ENCODE results near the gene PLS1. TPM values are rescaled to one million over a fixed set of nuclear protein-coding genes. Genes with fewer than 3 reads are reported as not detected.
A peak's percentile ranks its signal among the peaks of the same experiment; 100 is the strongest.

The PLS1 gene
- total RNA-seq, 1 experiment from 2014 or later, result 27.2 TPM

DNA sequence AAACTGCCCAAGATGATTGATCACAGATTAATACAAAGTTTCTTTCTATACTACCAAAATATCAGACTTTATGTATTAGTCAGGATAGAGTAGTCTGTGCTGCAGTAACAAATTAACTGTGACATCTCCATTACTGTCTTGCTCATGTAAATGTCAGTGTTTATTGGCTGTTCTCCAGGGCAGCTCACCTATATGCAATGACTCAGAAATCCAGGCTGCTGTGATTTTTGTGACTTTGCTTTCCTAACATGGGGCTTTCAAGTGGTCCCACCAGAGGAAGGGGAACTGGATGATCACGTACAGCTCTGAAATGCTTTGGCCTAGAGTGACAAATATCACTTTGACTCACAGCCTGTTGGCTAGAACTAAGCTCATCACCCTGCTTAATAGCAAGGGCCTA lies 12.9 kb downstream of the PLS1 start:
- Histone ChIP-seq H3K36me3 (no peaks in the 10 kb centered on the region), H3K9me3 (replicated peaks) (no peaks in the 10 kb centered on the region), H3K27ac (no peak overlapping the region), H3K4me3 (no peak overlapping the region), H3K4me1 (no peaks in the 10 kb centered on the region), H3K27me3 (no peaks in the 10 kb centered on the region)
- DNase-seq, result no peak

GRCh38 chr3:142611206-142611605 lies 15.0 kb downstream of the PLS1 start:
- DNase-seq, result no peak
- H3K9me3 ChIP-seq (replicated peaks), result no peaks in the 10 kb centered on the region
- H3K36me3 ChIP-seq, result no peaks in the 10 kb centered on the region
- H3K27me3 ChIP-seq, result no peaks in the 10 kb centered on the region
- H3K27ac ChIP-seq, result no peak overlapping the region
- H3K4me3 ChIP-seq, result no peak overlapping the region
- no peaks in the 10 kb centered on the region for H3K4me1 ChIP-seq

DNA sequence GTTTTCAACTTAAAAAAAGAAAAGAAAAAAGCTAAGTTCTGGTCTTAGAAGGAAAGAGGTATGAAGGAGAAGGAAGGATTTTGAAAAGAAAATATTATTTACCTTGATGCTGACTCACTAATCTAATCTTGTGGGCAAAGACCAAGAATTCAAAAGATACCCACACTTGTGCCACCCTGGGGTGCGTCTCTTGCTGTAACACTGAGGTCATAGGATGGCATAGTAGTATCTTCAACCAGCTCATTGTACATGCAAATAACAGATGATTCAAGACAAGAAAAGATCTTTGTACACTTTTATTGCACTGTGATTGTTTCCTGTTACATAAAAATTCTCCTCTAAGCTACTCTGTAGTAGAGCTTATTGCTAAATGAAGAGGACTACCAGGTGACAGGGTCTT lies 17.3 kb downstream of the PLS1 start:
- H3K9me3 ChIP-seq (replicated peaks), result no peaks in the 10 kb centered on the region
- H3K4me1 ChIP-seq, result no peaks in the 10 kb centered on the region
- H3K36me3 ChIP-seq, result no peaks in the 10 kb centered on the region
- DNase-seq, result no peak
- H3K27ac ChIP-seq, result no peak overlapping the region
- H3K27me3 ChIP-seq, result no peaks in the 10 kb centered on the region
- H3K4me3 ChIP-seq, result no peak overlapping the region

GRCh38 chr3:142614059-142614626 lies 17.9 kb downstream of the PLS1 start:
- H3K4me3 ChIP-seq, result no peak overlapping the region
- H3K27ac ChIP-seq, result no peak overlapping the region
- H3K9me3 ChIP-seq (replicated peaks), result no peaks in the 10 kb centered on the region
- H3K27me3 ChIP-seq, result no peaks in the 10 kb centered on the region
- H3K4me1 ChIP-seq, result no peaks in the 10 kb centered on the region
- no peaks in the 10 kb centered on the region for H3K36me3 ChIP-seq
- DNase-seq, result no peak

DNA sequence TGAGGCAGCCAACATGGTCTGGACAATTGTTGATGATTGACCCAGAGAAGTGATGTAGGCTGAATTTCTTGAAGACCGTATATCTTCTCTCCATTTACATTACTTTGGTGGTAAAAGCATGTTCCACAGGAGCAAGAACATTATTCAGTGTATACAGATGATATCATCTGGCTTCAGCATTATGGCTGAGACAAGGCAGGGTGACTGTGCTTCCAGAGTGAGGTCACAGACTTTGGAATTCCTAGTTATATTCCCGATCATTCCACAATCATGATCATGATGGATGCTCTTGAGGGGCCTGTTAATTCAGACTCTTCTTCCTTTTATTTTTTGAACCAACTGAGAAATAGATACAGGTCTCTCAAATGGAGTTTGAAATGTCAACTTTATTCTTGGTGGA lies 19.0 kb downstream of the PLS1 start:
- no peak for DNase-seq
- no peaks in the 10 kb centered on the region for H3K27me3 ChIP-seq
- H3K27ac ChIP-seq, result no peak overlapping the region
- H3K36me3 ChIP-seq, result no peaks in the 10 kb centered on the region
- H3K9me3 ChIP-seq (replicated peaks), result no peaks in the 10 kb centered on the region
- H3K4me3 ChIP-seq, result no peak overlapping the region
- no peaks in the 10 kb centered on the region for H3K4me1 ChIP-seq

- H3K27me3 ChIP-seq, result no peaks in the 10 kb centered on the region
- peak in 1 of 2 experiments; percentile 14 for DNase-seq
Observed at GRCh38 chr3:142618917-142619461, 22.8 kb downstream of the PLS1 start.

DNA sequence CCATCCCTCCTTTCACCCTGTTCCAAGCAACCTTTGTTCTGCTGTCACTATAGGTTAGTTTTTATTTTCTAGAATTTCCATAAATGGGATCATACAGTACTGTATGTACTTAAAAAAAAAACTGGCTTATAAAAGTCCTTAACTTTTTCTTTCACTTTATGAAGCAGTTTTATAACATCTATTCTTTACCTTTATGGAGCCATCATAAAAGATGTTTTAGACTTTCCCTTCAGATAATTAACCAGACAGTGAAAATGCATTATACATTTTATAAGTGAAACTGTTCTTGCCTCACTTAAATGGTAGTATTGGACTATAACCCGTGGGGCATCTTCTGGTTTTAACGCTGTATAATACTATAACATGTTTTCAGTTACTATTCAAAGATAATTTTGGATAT lies 26.2 kb downstream of the PLS1 start:
- no peak overlapping the region for H3K27ac ChIP-seq
- no peak overlapping the region for H3K4me3 ChIP-seq
- DNase-seq, result no peak
- no peaks in the 10 kb centered on the region; the same call in 1 of the 2 replicates for H3K36me3 ChIP-seq
- no peaks in the 10 kb centered on the region for H3K27me3 ChIP-seq
- H3K9me3 ChIP-seq (replicated peaks), result no peaks in the 10 kb centered on the region
- H3K4me1 ChIP-seq, result no peaks in the 10 kb centered on the region

More at GRCh38 chr3:142618917-142619461, 22.8 kb downstream of the PLS1 start:
- Histone ChIP-seq H3K4me3 (no peak overlapping the region), H3K36me3 (no peaks in the 10 kb centered on the region; the same call in 1 of the 2 replicates), H3K4me1 (no peaks in the 10 kb centered on the region), H3K27ac (no peak overlapping the region), H3K9me3 (replicated peaks) (no peaks in the 10 kb centered on the region)

DNA sequence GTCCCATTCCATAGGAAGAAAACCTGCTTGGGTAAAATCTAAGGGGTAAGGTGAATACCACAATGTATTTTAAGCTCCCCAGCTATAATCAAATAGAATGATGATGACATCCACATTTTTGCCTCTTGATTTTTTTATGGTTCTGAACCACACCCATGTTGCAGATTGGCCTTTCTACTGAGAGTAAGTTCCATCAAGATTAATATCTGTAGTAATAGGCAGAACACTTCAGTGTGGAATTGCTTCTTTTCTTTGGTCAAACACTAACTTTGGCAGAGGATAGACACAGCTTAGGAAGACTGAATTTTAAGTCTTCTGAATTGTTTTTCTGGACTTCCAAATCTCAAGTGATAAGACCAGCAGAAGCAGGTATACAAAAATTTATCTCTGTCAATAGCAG lies 27.0 kb downstream of the PLS1 start:
- Histone ChIP-seq H3K4me3 (no peak overlapping the region), H3K27me3 (no peaks in the 10 kb centered on the region), H3K27ac (no peak overlapping the region), H3K4me1 (no peaks in the 10 kb centered on the region), H3K9me3 (replicated peaks) (no peaks in the 10 kb centered on the region), H3K36me3 (no peaks in the 10 kb centered on the region; the same call in 1 of the 2 replicates)
- no peak for DNase-seq

DNA sequence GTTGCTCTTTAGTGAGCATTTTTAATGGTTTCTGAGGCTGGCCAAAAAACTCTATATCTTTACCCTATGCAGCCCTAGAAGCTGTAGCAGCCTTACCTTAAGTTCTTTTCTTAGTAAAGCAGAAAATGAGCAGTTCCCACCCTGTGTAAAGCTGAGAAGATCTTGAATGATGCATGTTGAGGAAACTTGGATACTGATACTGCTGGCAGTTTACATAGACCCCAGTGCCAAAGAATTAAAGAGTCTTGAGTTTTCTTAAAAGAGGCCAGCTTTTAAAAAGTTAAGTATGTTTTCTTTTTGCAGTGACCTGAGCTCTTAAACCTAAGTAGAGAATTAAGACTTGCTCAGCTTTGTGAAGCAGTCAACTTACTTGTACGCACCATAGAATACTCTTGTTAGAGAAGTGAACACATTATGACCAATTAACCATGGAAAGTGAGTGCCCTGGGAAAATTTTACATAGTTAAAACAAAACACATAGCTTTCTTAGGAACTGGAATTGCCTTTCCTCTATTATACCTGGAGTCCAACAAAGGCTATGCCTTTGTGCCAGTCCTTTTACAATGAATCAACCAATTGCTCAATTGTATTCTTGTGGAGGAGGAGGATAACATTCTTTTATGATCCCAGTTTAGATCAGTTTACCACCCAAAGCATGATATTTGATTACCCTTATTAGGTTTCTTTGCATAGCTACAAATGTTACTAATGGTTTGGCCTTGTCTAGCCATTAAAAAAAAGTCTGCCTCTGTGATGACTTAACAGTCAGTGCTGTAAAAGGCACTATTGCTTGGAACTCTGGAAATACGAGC lies 28.4 kb downstream of the PLS1 start:
- H3K27ac ChIP-seq, result no peak overlapping the region
- H3K4me1 ChIP-seq, result no peaks in the 10 kb centered on the region
- H3K36me3 ChIP-seq, result no peaks in the 10 kb centered on the region; the same call in 1 of the 2 replicates
- no peaks in the 10 kb centered on the region for H3K9me3 ChIP-seq (replicated peaks)
- H3K27me3 ChIP-seq, result no peaks in the 10 kb centered on the region
- DNase-seq, result no peak
- H3K4me3 ChIP-seq, result no peak overlapping the region

DNA sequence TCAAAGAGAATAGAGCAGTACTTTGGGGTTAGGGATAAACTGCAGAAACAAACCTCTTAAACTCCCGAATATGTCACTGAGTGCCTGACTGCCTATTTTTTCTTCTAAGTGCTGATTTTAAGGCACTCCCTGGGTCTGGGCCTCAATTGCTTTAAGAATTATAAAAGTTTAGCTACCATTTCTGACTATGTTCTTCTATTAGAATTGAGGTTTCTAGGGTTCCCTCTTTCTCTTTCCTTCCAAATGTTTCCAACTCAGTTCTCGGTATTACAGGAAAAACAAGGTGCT lies 28.9 kb downstream of the PLS1 start:
- Histone ChIP-seq H3K27me3 (no peaks in the 10 kb centered on the region), H3K4me3 (no peak overlapping the region), H3K9me3 (replicated peaks) (no peaks in the 10 kb centered on the region), H3K27ac (no peak overlapping the region), H3K4me1 (no peaks in the 10 kb centered on the region), H3K36me3 (no peaks in the 10 kb centered on the region; the same call in 1 of the 2 replicates)
- no peak for DNase-seq

- Histone ChIP-seq H3K4me3 (no peak overlapping the region), H3K9me3 (replicated peaks) (no peaks in the 10 kb centered on the region), H3K27me3 (no peaks in the 10 kb centered on the region), H3K36me3 (no peaks in the 10 kb centered on the region; the same call in 1 of the 2 replicates), H3K4me1 (no peaks in the 10 kb centered on the region), H3K27ac (no peak overlapping the region)
- no peak for DNase-seq
Observed at GRCh38 chr3:142626971-142627370, 30.8 kb downstream of the PLS1 start.

GRCh38 chr3:142628801-142629200 lies 32.6 kb downstream of the PLS1 start:
- no peak overlapping the region for H3K27ac ChIP-seq
- no peak overlapping the region for H3K4me3 ChIP-seq
- no peaks in the 10 kb centered on the region; the same call in 1 of the 2 replicates for H3K36me3 ChIP-seq
- no peaks in the 10 kb centered on the region for H3K27me3 ChIP-seq
- DNase-seq, result no peak
- H3K9me3 ChIP-seq (replicated peaks), result no peaks in the 10 kb centered on the region
- H3K4me1 ChIP-seq, result no peaks in the 10 kb centered on the region

GRCh38 chr3:142633073-142633472 lies 36.9 kb downstream of the PLS1 start:
- Histone ChIP-seq H3K4me3 (no peak overlapping the region), H3K9me3 (replicated peaks) (no peaks in the 10 kb centered on the region), H3K36me3 (no peaks in the 10 kb centered on the region; the same call in 1 of the 2 replicates), H3K27me3 (no peaks in the 10 kb centered on the region), H3K27ac (no peak overlapping the region), H3K4me1 (no peaks in the 10 kb centered on the region)
- DNase-seq, result no peak

- Histone ChIP-seq H3K36me3 (no peaks in the 10 kb centered on the region), H3K4me3 (no peak overlapping the region), H3K9me3 (replicated peaks) (no peaks in the 10 kb centered on the region), H3K27ac (no peak overlapping the region), H3K4me1 (no peaks in the 10 kb centered on the region), H3K27me3 (no peaks in the 10 kb centered on the region)
- no peak for DNase-seq
Observed at GRCh38 chr3:142636050-142636449, 39.9 kb downstream of the PLS1 start.

DNA sequence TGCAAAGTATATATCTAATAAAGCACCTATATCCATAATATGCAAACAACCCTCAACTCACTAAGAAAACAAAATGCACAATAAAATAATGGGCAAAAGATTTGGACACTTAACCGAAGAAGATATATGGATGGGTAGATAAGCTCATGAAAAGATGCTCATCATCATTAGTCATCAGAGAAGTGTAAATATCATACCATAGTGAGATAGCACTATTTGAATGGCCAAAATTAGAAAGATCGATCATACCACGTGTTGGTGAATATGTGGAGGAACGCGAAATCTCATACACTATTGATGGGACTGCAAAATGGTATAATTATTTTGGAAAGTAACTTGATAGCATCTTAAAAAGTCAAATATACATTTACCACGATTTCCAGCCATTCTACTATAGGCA lies 40.5 kb downstream of the PLS1 start:
- Histone ChIP-seq H3K27me3 (no peaks in the 10 kb centered on the region), H3K4me1 (no peaks in the 10 kb centered on the region), H3K4me3 (no peak overlapping the region), H3K36me3 (no peaks in the 10 kb centered on the region), H3K9me3 (replicated peaks) (no peaks in the 10 kb centered on the region), H3K27ac (no peak overlapping the region)
- no peak for DNase-seq
